Measurements from ENCODE around the gene KLRC1. TPM values are rescaled to one million over a fixed set of nuclear protein-coding genes. Genes with fewer than 3 reads are reported as not detected.

The KLRC1 gene
- total and polyA plus RNA-seq, 9 of the 15 experiments (the other 6 are each of a cell fraction or from before 2014, with no cell fraction given), result not detected

DNA sequence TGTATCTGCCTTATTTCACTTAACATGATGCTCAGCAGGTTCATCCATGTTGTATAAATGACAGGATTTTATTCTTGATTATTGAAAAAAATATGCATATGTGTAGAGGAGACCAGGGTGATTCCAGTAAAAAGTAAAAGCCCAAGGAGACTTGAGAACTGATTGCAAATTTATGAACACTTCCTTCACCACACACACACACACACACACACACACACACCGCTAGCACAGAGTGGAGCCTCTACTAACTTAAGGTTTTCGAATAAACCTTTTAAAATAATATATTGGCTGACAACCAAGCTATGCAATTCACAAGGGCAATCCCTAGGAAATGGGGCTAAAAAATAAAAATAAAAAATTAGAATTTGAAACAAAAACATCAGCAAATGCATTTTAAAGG is 55.0 kb downstream of the KLRC1 start (continued):
- TF ChIP-seq, protein P1, sequence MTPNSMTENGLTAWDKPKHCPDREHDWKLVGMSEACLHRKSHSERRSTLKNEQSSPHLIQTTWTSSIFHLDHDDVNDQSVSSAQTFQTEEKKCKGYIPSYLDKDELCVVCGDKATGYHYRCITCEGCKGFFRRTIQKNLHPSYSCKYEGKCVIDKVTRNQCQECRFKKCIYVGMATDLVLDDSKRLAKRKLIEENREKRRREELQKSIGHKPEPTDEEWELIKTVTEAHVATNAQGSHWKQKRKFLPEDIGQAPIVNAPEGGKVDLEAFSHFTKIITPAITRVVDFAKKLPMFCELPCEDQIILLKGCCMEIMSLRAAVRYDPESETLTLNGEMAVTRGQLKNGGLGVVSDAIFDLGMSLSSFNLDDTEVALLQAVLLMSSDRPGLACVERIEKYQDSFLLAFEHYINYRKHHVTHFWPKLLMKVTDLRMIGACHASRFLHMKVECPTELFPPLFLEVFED (CRISPR knock-in tag; conservative IDR thresholded peaks at IDR 0.05), result no peak
- TF ChIP-seq TCF7 (IDR thresholded peaks at IDR 0.05; ENCODE audit: borderline replicate concordance), result no peak
- TF ChIP-seq KLF16 (IDR thresholded peaks at IDR 0.05), result no peak

DNA sequence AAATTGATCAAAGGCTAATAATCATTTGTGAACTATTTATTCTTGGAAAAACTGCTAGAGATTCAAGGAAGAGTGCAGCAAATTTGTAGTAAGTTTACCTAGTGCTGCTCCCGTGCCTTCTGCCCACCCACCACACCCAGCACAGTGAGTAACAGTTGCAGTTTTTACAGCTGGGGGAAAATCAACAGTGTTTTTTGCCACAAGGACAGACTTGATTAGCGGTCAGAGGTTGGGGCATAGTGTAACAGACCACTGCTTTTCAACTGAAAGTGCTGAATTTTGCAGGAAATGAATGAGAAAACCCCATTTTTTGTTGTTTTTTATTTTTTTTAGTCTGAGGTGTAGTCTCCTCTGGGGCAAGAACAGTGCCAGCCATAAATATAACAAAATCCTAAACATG is 55.9 kb downstream of the KLRC1 start:
- no peaks in the 10 kb centered on the region for H3K27me3 ChIP-seq (ENCODE audit: control insufficient read depth in 2 of 2, insufficient read depth in 2 of 2, low read length in 2 of 2)
- TF ChIP-seq, protein P2, sequence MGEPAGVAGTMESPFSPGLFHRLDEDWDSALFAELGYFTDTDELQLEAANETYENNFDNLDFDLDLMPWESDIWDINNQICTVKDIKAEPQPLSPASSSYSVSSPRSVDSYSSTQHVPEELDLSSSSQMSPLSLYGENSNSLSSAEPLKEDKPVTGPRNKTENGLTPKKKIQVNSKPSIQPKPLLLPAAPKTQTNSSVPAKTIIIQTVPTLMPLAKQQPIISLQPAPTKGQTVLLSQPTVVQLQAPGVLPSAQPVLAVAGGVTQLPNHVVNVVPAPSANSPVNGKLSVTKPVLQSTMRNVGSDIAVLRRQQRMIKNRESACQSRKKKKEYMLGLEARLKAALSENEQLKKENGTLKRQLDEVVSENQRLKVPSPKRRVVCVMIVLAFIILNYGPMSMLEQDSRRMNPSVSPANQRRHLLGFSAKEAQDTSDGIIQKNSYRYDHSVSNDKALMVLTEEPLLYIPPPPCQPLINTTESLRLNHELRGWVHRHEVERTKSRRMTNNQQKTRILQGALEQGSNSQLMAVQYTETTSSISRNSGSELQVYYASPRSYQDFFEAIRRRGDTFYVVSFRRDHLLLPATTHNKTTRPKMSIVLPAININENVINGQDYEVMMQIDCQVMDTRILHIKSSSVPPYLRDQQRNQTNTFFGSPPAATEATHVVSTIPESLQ (CRISPR knock-in tag; IDR thresholded peaks at IDR 0.05), result no peak
- no peak for TF ChIP-seq ZNF644 (tag; IDR thresholded peaks at IDR 0.05; ENCODE audit: low read depth)
- no peak for TF ChIP-seq FOXA1 (IDR thresholded peaks at IDR 0.05; ENCODE audit: borderline replicate concordance)
- TF ChIP-seq E2F3 (CRISPR knock-in tag; IDR thresholded peaks at IDR 0.05), result no peak
- no peak for TF ChIP-seq RBFOX2 (IDR thresholded peaks at IDR 0.05; ENCODE audit: low read depth, low read length)
- TF ChIP-seq NCOA1 (IDR thresholded peaks at IDR 0.05; ENCODE audit: low read depth), result no peak
- no peak for TF ChIP-seq MTA1 (IDR thresholded peaks at IDR 0.05; ENCODE audit: borderline replicate concordance)
- TF ChIP-seq, protein P3, sequence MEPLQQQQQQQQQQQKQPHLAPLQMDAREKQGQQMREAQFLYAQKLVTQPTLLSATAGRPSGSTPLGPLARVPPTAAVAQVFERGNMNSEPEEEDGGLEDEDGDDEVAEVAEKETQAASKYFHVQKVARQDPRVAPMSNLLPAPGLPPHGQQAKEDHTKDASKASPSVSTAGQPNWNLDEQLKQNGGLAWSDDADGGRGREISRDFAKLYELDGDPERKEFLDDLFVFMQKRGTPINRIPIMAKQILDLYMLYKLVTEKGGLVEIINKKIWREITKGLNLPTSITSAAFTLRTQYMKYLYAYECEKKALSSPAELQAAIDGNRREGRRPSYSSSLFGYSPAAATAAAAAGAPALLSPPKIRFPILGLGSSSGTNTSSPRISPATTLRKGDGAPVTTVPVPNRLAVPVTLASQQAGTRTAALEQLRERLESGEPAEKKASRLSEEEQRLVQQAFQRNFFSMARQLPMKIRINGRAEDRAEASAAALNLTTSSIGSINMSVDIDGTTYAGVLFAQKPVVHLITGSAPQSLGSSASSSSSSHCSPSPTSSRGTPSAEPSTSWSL (CRISPR knock-in tag; IDR thresholded peaks at IDR 0.05; ENCODE audit: borderline replicate concordance), result no peak
- TF ChIP-seq ASH1L (IDR thresholded peaks at IDR 0.05; ENCODE audit: borderline replicate concordance, low read depth, partially characterized antibody), result no peak
- TF ChIP-seq, protein P4, sequence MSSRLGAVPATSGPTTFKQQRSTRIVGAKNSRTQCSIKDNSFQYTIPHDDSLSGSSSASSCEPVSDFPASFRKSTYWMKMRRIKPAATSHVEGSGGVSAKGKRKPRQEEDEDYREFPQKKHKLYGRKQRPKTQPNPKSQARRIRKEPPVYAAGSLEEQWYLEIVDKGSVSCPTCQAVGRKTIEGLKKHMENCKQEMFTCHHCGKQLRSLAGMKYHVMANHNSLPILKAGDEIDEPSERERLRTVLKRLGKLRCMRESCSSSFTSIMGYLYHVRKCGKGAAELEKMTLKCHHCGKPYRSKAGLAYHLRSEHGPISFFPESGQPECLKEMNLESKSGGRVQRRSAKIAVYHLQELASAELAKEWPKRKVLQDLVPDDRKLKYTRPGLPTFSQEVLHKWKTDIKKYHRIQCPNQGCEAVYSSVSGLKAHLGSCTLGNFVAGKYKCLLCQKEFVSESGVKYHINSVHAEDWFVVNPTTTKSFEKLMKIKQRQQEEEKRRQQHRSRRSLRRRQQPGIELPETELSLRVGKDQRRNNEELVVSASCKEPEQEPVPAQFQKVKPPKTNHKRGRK (tag; IDR thresholded peaks at IDR 0.05), result no peak
- TF ChIP-seq CEBPG (CRISPR knock-in tag; IDR thresholded peaks at IDR 0.05), result no peak
- TF ChIP-seq CEBPG (tag; conservative IDR thresholded peaks at IDR 0.05 in 1 of 2, IDR thresholded peaks at IDR 0.05 in 1 of 2), result no peak
- TF ChIP-seq STAT5A (IDR thresholded peaks at IDR 0.05; ENCODE audit: borderline replicate concordance, low read length), result no peak
- no peaks in the 10 kb centered on the region for H3K9me3 ChIP-seq (replicated peaks; ENCODE audit: control insufficient read depth, insufficient read depth, low read depth, low read length)
- no peak for DNase-seq (ENCODE audit: extremely low read depth in 1 of 4, low spot score in 3 of 4)
- no peaks in the 10 kb centered on the region for H3K9me1 ChIP-seq (ENCODE audit: control insufficient read depth, insufficient read depth, low read length)
- no peaks in the 10 kb centered on the region for H4K20me1 ChIP-seq (replicated peaks; ENCODE audit: control insufficient read depth, insufficient read depth, low read length)
- no peak overlapping the region for H3K4me3 ChIP-seq
- no peaks in the 10 kb centered on the region for H3K4me1 ChIP-seq (replicated peaks in 1 of 2; ENCODE audit: control insufficient read depth in 2 of 2, insufficient read depth in 2 of 2, low read length in 2 of 2)
- ChIA-PET CTCF (ENCODE audit: low intra/inter-chr PET ratio) (no interaction called here), POLR2A (no interaction called here)
- no peak for ATAC-seq
- H3K27ac ChIP-seq (ENCODE audit: extremely low read depth, low read depth, low read length), result no peak overlapping the region
- H3K4me2 ChIP-seq (ENCODE audit: insufficient read depth, low read length), result no peak overlapping the region
- H3K9ac ChIP-seq (ENCODE audit: insufficient read depth in 1 of 2, low read depth in 2 of 2, low read length in 2 of 2), result no peak overlapping the region
- no peak for FAIRE-seq
- 40% methylated on average over 1 of the region's 2 CpGs for WGBS (ENCODE audit: insufficient coverage, low coverage, missing lambda C conversion rate)
- no peak overlapping the region for H2AFZ ChIP-seq (ENCODE audit: low read depth, low read length)
- intact Hi-C loops (cut with micrococcal nuclease) (no loop called here), in situ Hi-C loops (cut with MboI) (no loop called here)
- no TSS peak for BruUV-seq (replicated peaks)
- H3K36me3 ChIP-seq (ENCODE audit: control insufficient read depth, insufficient read depth, low read length), result no peaks in the 10 kb centered on the region
- H3K79me2 ChIP-seq (ENCODE audit: control insufficient read depth, insufficient read depth, low read length), result no peaks in the 10 kb centered on the region
